Right atrium auricular region (tissue), 2 donors: ENCODE measurements around the gene POLR2L. TPM values are rescaled to one million over a fixed set of nuclear protein-coding genes. Genes with fewer than 3 reads are reported as not detected.
A peak's percentile ranks its signal among the peaks of the same experiment; 100 is the strongest.

ENCODE experiments used
- DNase-seq: peaks from one replicate; pipeline ENCODE4 v3.0.0-alpha.2; 2019; ENCODE audit warnings: low spot score
- H3K27ac ChIP-seq, 2 donors: fragments of 200-600 bp; sonication (generic); 1 replicate in 1 of 2; 2 replicates in 1 of 2; pipeline ENCODE4 v1.5.1; 2016 to 2019
- H3K27me3 ChIP-seq, 2 donors: fragments of 200-600 bp; sonication (generic); one replicate each; pipeline versions ENCODE4 v1.5.1 to v1.6.0; 2017 to 2019
- H3K36me3 ChIP-seq: fragments of 200-600 bp; sonication (generic); one replicate; pipeline ENCODE4 v1.5.1; 2016
- H3K4me1 ChIP-seq, 2 donors: fragments of 200-600 bp; sonication (generic); one replicate each; pipeline versions ENCODE4 v1.5.1 to v1.6.0; 2017 to 2019
- H3K4me3 ChIP-seq, 2 donors: fragments of 200-600 bp; sonication (generic); 1 replicate in 1 of 2; 2 replicates in 1 of 2; pipeline ENCODE4 v1.5.1; 2017 to 2019; ENCODE audit warnings: mild to moderate bottlenecking in 1 of 2, moderate library complexity in 1 of 2
- H3K9me3 ChIP-seq, 2 donors: fragments of 200-600 bp; sonication (generic); one replicate each; pipeline ENCODE4 v1.5.1; 2019
- total RNA-seq, 2 donors: library from RNA; depleted of rRNA; stranded (reverse); fragments of >200 nt; gene quantifications; one replicate each; pipeline ENCODE4 v1.1.0, GENCODE V29; 2016
- TF ChIP-seq, protein P1 (sequence below), 2 donors: fragments of 200-600 bp; sonication (generic); IDR thresholded peaks; one replicate each; pipeline ENCODE4 v1.5.1; 2019; ENCODE audit warnings: antibody characterized with exemption in 2 of 2

Gene POLR2L
- total RNA-seq, 2 donors from 2014 or later: 54.5 to 132 TPM

DNA sequence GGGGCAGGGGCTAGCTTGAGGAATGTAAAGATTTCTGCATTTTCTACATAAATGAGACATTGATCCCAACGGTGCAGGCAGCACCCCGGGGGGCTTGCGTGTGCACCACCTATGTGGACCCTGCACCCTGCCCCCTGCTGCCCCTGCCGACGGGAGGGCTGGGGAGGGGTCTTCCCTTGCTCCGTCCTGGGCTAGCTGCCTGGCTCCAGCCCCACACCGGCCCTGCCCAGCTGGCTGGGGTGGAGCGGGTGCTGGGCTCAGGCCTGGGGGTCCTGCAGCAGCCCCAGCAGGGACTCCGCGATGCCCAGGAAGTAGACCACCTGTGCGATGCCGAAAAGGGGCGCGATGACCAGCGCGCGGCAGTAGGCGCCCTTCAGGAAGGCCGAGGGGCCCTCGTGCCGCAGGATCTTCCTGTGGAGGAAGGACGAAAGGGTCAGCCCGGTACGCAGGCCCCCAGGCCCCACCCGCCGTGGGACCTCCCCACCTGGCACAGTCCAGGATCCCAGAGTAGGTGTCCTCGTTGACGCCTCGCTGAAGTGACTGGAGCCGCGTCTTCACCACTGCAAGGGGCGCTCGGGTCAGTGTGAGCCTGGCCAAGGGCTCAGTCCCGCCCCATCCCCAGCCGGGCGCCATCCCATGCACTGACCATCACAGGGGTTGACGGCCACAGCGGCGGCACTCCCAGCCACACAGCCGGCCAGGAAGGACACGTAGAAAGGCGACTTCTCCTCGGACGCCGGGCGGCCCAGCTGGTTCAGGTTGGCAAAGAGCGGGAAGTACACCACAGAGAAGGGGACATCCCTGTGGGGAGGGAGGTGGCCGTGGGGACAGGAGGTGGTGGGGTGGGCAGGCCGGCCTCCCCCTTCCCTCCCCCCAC lies 50.4 kb downstream of the POLR2L start:
- Histone ChIP-seq H3K36me3 (no peaks in the 10 kb centered on the region), H3K27me3 (peaks cover 0 to 9% of the 10 kb centered on the region in 2 donors), H3K27ac (no peak overlapping the region), H3K4me1 (peaks cover 0 to 31% of the 10 kb centered on the region in 2 donors), H3K9me3 (no peaks in the 10 kb centered on the region), H3K4me3 (no peak overlapping the region)
- TF ChIP-seq, protein P1, sequence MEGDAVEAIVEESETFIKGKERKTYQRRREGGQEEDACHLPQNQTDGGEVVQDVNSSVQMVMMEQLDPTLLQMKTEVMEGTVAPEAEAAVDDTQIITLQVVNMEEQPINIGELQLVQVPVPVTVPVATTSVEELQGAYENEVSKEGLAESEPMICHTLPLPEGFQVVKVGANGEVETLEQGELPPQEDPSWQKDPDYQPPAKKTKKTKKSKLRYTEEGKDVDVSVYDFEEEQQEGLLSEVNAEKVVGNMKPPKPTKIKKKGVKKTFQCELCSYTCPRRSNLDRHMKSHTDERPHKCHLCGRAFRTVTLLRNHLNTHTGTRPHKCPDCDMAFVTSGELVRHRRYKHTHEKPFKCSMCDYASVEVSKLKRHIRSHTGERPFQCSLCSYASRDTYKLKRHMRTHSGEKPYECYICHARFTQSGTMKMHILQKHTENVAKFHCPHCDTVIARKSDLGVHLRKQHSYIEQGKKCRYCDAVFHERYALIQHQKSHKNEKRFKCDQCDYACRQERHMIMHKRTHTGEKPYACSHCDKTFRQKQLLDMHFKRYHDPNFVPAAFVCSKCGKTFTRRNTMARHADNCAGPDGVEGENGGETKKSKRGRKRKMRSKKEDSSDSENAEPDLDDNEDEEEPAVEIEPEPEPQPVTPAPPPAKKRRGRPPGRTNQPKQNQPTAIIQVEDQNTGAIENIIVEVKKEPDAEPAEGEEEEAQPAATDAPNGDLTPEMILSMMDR (IDR thresholded peaks at IDR 0.05): no peak
- DNase-seq: no peak

DNA sequence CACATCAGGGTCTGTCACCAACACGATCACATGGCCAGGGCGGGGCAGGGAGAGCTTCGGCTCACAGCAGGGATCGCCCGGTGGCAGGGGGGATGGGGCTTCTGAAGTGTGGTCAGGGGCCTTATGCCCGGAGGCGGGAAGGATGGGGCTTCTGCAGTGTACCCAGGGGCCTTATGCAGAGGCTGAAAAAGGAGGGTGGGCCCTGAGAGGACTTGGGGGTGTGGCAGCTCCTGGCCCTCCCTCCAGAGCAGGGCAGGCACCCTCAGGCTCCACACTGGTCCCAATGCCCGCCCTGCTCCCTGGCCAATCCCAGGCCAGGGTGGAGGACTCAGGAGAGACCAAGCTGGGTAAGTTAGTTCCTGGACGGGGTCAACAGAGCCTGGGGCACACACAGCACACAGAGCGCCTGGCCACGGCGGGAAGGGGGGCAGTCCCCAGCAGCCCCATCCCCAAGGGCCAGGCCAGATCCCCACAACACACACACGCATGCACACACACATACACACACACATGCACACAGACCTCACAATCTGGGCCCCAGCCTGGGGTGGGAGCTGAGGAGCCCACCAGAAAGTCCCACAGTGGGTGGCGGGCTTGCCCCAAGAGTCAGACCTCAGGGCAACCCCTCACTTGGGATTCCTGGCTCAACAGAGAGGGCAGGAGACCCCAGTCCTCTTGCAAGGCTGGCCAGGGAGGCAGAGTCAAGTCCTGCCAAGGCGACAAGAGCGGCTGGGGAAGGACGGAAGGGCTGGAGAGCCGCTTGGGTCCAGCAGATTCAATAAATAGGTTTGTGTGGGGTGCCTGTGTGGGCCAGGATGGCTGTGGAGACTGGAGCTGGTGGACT lies 51.4 kb downstream of the POLR2L start:
- no peaks in the 10 kb centered on the region for H3K9me3 ChIP-seq
- TF ChIP-seq, protein P1 (IDR thresholded peaks at IDR 0.05): no peak
- no peak overlapping the region for H3K4me3 ChIP-seq
- no peak overlapping the region for H3K27ac ChIP-seq
- no peaks in the 10 kb centered on the region for H3K36me3 ChIP-seq
- H3K27me3 ChIP-seq: peaks cover 0 to 9% of the 10 kb centered on the region in 2 donors
- no peak for DNase-seq
- H3K4me1 ChIP-seq: peaks cover 0 to 22% of the 10 kb centered on the region in 2 donors

DNA sequence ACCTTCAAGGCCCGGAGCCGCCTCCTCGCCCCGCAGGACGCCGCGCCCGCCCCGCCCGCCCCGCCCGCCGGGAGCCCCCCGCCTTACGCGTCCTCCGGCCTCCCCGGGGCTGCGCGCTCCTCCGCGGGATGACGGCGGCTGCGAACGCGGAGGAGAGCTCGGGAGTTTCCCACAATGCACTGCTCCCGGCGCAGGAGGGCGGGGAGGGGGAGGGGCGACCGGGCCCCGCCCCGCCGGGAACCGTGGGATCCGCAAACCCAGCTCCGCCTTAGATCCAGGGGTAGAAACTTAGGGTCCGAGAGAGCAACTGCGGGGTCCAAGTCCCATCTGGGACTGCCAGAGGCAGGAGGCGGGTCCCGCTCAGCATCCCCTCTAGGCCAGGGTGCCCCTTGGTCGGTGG lies 52.4 kb downstream of the POLR2L start, which contains the start of gene CEND1:
Gene CEND1, minus strand, starts transcription at position 148 of the 400 bp plus-strand sequence. CDS start 1,514 bp downstream, outside the sequence.
- Histone ChIP-seq H3K4me1 (peaks cover 0 to 12% of the 10 kb centered on the region in 2 donors), H3K27me3 (peaks cover 0 to 9% of the 10 kb centered on the region in 2 donors), H3K36me3 (no peaks in the 10 kb centered on the region), H3K9me3 (no peaks in the 10 kb centered on the region), H3K27ac (no peak within 1 kb of the TSS), H3K4me3 (peak within 1 kb of the TSS in 1 of 2 donors; percentile 16)
- TF ChIP-seq, protein P1 (IDR thresholded peaks at IDR 0.05): no peak
- no peak for DNase-seq

Other genes with a start within 250 kb of the POLR2L start
- 10 to 100 TPM in 1 of 2 donors, 1 to 10 TPM in 1; 9.6 to 14.9 TPM for gene IRF7, start 226.6 kb downstream of the POLR2L start, total RNA-seq
- gene CDHR5, start 217.6 kb downstream of the POLR2L start, total RNA-seq: not detected
- not detected for gene SCT, start 215.3 kb downstream of the POLR2L start, total RNA-seq
- not detected for gene DRD4, start 205.3 kb downstream of the POLR2L start, total RNA-seq
- gene DEAF1, start 147.3 kb downstream of the POLR2L start, total RNA-seq: 10 to 100 TPM; 15.5 to 26.6 TPM
- gene TMEM80, start 146.7 kb downstream of the POLR2L start, total RNA-seq: 10 to 100 TPM; 12.5 to 20.7 TPM
- gene EPS8L2, start 136.3 kb downstream of the POLR2L start, total RNA-seq: 1 to 10 TPM; 4.7 to 7.5 TPM
- gene TALDO1, start 95.1 kb downstream of the POLR2L start, total RNA-seq: 100 to 1,000 TPM in 1 of 2 donors, 10 to 100 TPM in 1; 90.3 to 111 TPM
- 10 to 100 TPM; 13.3 to 29.8 TPM for gene GATD1, start 65.0 kb downstream of the POLR2L start, total RNA-seq
- gene CEND1, start 52.4 kb downstream of the POLR2L start, total RNA-seq: 1 to 10 TPM in 1 of 2 donors, not detected in 1; 1.1 TPM
- gene SLC25A22, start 44.2 kb downstream of the POLR2L start, total RNA-seq: 1 to 10 TPM; 2.7 to 5.6 TPM
- 10 to 100 TPM in 1 of 2 donors, 1 to 10 TPM in 1; 6.0 to 12.1 TPM for gene PIDD1, start 37.3 kb downstream of the POLR2L start, total RNA-seq
- gene RPLP2, start 32.6 kb downstream of the POLR2L start, total RNA-seq: 100 to 1,000 TPM; 145 to 384 TPM
- gene PNPLA2, start 23.6 kb downstream of the POLR2L start, total RNA-seq: 100 to 1,000 TPM in 1 of 2 donors, 10 to 100 TPM in 1; 94.4 to 123 TPM
- 10 to 100 TPM; 15.6 to 29.7 TPM for gene CRACR2B, start 14.6 kb downstream of the POLR2L start, total RNA-seq
- gene CD151, start 9.6 kb downstream of the POLR2L start, total RNA-seq: 100 to 1,000 TPM; 322 to 710 TPM
- gene TSPAN4, start 323 bp upstream of the POLR2L start, total RNA-seq: 10 to 100 TPM; 37.2 to 81.0 TPM
- gene CHID1, start 68.3 kb upstream of the POLR2L start, total RNA-seq: 10 to 100 TPM; 46.9 to 78.7 TPM
- 10 to 100 TPM; 28.8 to 41.7 TPM for gene AP2A2, start 83.3 kb upstream of the POLR2L start, total RNA-seq
- not detected for gene MUC6, start 194.2 kb upstream of the POLR2L start, total RNA-seq
- gene MUC2, start 232.3 kb upstream of the POLR2L start, total RNA-seq: not detected